ENCODE results near the gene TEX2. TPM values are rescaled to one million over a fixed set of nuclear protein-coding genes. Genes with fewer than 3 reads are reported as not detected.

The TEX2 gene
- total and polyA plus RNA-seq, 2 of the 13 experiments (the other 11 are each of a cell fraction or from before 2014, with no cell fraction given) = 21.4 to 37.7 TPM

GRCh38 chr17:64262198-64262999 lies 661 bp downstream of the TEX2 start (continued):
- TF ChIP-seq, protein P1, sequence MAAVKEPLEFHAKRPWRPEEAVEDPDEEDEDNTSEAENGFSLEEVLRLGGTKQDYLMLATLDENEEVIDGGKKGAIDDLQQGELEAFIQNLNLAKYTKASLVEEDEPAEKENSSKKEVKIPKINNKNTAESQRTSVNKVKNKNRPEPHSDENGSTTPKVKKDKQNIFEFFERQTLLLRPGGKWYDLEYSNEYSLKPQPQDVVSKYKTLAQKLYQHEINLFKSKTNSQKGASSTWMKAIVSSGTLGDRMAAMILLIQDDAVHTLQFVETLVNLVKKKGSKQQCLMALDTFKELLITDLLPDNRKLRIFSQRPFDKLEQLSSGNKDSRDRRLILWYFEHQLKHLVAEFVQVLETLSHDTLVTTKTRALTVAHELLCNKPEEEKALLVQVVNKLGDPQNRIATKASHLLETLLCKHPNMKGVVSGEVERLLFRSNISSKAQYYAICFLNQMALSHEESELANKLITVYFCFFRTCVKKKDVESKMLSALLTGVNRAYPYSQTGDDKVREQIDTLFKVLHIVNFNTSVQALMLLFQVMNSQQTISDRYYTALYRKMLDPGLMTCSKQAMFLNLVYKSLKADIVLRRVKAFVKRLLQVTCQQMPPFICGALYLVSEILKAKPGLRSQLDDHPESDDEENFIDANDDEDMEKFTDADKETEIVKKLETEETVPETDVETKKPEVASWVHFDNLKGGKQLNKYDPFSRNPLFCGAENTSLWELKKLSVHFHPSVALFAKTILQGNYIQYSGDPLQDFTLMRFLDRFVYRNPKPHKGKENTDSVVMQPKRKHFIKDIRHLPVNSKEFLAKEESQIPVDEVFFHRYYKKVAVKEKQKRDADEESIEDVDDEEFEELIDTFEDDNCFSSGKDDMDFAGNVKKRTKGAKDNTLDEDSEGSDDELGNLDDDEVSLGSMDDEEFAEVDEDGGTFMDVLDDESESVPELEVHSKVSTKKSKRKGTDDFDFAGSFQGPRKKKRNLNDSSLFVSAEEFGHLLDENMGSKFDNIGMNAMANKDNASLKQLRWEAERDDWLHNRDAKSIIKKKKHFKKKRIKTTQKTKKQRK (IDR thresholded peaks at IDR 0.05; ENCODE audit: low read length) = no peak
- TF ChIP-seq ZNF841 (CRISPR knock-in tag; IDR thresholded peaks at IDR 0.05; ENCODE audit: borderline replicate concordance) (no peak), ZNF280D (CRISPR knock-in tag; IDR thresholded peaks at IDR 0.05) (peak; percentile 79), CEBPG (CRISPR knock-in tag; IDR thresholded peaks at IDR 0.05) (0 out of 2 replicates have a peak, but pooled peaks have one; percentile 46), MLLT10 (CRISPR knock-in tag; IDR thresholded peaks at IDR 0.05) (no peak), ZNF496 (CRISPR knock-in tag; IDR thresholded peaks at IDR 0.05; ENCODE audit: insufficient replicate concordance) (no peak), CCAR2 (optimal IDR thresholded peaks at IDR 0.05; ENCODE audit: low read depth, low read length) (no peak), KMT2B (CRISPR knock-in tag; IDR thresholded peaks at IDR 0.05) (peak; percentile 86), MAZ (IDR thresholded peaks at IDR 0.05; ENCODE audit: borderline replicate concordance, low read depth, low read length) (0 out of 2 replicates have a peak, but pooled peaks have one; percentile 11), MAZ (CRISPR knock-in tag; IDR thresholded peaks at IDR 0.05; ENCODE audit: low read depth) (no peak), KLF15 (CRISPR knock-in tag; IDR thresholded peaks at IDR 0.05; ENCODE audit: borderline replicate concordance) (no peak), RXRA (CRISPR knock-in tag; IDR thresholded peaks at IDR 0.05) (peak; percentile 38; the same call in 1 of the 2 replicates), ZNF432 (CRISPR knock-in tag; IDR thresholded peaks at IDR 0.05; ENCODE audit: borderline replicate concordance) (0 out of 2 replicates have a peak, but pooled peaks have one; percentile 58), PAX8 (CRISPR knock-in tag; IDR thresholded peaks at IDR 0.05; ENCODE audit: borderline replicate concordance) (no peak), ZNF510 (CRISPR knock-in tag; IDR thresholded peaks at IDR 0.05; ENCODE audit: low read depth) (no peak), ZNF468 (CRISPR knock-in tag; IDR thresholded peaks at IDR 0.05) (no peak)
- TF ChIP-seq, protein P2, sequence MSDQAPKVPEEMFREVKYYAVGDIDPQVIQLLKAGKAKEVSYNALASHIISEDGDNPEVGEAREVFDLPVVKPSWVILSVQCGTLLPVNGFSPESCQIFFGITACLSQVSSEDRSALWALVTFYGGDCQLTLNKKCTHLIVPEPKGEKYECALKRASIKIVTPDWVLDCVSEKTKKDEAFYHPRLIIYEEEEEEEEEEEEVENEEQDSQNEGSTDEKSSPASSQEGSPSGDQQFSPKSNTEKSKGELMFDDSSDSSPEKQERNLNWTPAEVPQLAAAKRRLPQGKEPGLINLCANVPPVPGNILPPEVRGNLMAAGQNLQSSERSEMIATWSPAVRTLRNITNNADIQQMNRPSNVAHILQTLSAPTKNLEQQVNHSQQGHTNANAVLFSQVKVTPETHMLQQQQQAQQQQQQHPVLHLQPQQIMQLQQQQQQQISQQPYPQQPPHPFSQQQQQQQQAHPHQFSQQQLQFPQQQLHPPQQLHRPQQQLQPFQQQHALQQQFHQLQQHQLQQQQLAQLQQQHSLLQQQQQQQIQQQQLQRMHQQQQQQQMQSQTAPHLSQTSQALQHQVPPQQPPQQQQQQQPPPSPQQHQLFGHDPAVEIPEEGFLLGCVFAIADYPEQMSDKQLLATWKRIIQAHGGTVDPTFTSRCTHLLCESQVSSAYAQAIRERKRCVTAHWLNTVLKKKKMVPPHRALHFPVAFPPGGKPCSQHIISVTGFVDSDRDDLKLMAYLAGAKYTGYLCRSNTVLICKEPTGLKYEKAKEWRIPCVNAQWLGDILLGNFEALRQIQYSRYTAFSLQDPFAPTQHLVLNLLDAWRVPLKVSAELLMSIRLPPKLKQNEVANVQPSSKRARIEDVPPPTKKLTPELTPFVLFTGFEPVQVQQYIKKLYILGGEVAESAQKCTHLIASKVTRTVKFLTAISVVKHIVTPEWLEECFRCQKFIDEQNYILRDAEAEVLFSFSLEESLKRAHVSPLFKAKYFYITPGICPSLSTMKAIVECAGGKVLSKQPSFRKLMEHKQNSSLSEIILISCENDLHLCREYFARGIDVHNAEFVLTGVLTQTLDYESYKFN (CRISPR knock-in tag; conservative IDR thresholded peaks at IDR 0.05) = no peak; the same call in 1 of the 2 replicates
- TF ChIP-seq, protein P3, sequence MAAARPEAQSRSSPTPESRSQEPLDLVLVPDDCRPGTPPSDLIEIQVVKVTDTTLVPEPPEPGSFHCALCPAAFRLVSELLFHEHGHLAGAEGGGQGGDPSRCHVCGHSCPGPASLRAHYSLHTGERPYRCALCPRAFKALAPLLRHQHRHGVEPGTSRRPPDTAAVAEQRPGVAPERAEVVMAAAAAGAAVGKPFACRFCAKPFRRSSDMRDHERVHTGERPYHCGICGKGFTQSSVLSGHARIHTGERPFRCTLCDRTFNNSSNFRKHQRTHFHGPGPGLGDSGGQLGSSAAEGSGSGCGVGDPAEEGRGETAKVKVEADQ (CRISPR knock-in tag; IDR thresholded peaks at IDR 0.05; ENCODE audit: borderline replicate concordance) = peak; percentile 26; the same call in 1 of the 2 replicates

All from HepG2 (cell line).